Frontal cortex (tissue), 4 donors: Measurements from ENCODE around the gene CD160. TPM values are rescaled to one million over a fixed set of nuclear protein-coding genes. Genes with fewer than 3 reads are reported as not detected.

Experiments
- DNase-seq, 2 donors: peaks; one replicate each; pipeline ENCODE4 v3.0.0; 2012; ENCODE audit warnings: low spot score in 2 of 2
- FAIRE-seq: peaks from 2 replicates; lab custom pipeline; 2012; peaks lifted over from hg19 to GRCh38; lab: Jason Lieb, UNC
- total RNA-seq: library from RNA; depleted of rRNA; stranded (reverse); fragments of >200 nt; gene quantifications from one replicate; pipeline ENCODE4 v1.2.3, GENCODE V29; 2014
- donor health status: control.
- donor health status: control.
- donor health status: control.

CD160 gene
- total RNA-seq, 1 donor from 2014 or later = not detected

DNA sequence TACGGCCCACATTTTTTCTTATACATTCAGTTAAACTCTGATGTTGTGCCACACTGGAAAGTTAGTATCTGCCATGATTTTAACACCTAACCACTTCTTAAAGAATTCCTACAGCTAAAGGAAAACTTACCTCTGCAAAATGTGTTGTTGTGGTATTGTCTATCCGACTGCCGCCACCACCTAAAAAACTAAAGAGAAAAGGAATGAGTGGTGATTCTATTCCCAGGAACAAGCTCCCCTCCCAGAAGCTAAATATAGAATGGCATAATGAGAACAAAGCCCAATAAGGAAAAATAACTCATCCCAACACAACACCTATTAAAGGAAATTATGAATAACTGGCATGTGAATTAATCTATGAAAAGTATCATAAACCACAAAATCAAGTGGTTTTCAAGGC, 65.1 kb downstream of the CD160 start:
- no peak for DNase-seq
- no peak for FAIRE-seq

DNA sequence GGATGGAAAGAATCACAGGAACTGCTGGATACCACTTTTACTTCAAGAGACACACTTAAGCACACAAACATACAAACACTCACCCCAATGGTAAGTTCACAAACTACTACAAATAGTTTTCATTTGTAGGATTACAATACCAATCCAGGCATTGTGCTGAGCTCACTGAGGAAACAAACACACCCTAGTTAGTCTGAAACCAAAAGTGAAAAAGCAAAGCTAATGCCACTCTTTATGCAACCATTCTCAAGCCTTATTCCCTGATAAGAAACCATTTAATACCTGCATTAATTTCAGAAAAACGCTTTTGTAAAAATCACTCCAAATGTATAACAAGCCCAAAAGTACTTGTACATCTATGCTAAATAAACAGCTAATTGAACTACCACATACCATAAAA, 66.2 kb downstream of the CD160 start:
- DNase-seq (no peak), FAIRE-seq (no peak)

DNA sequence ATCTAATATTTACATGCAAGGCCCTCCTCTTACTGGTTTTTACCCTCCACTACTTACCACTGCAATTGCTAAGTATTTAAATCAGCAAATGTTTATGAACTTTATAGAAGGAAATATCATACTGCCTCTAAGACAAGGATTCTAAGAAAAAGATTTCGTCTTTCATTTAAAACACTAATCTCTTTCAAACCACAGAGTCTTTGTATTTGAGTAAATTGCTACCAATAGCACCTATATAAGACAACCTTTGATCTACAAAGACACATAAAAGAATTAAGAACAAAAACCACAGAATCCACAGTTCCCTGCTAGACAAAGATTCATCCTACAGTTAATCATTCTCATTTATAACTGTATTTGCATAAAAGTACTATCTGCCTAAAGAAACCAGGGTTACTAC, 67.0 kb downstream of the CD160 start:
- FAIRE-seq = no peak
- DNase-seq = no peak

DNA sequence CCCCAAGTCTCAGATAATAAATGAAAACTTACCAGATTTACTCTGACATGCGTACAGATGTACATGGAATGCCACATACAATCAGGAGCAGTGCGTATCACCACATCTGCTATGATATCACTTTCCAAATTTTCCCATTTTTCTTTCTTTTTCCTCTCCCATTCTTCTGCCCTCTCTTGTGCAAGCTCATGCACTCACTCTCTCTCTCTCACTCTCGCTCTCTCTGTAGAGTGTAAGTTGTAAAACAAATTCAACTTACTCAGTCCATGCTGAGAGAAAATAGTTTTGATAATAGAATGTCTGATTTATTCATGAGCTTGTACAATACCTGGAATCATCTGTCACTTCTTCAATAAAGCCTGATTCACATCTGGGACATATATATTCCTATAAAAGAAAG, 69.3 kb downstream of the CD160 start:
- FAIRE-seq (no peak), DNase-seq (no peak)

Other genes starting within 250 kb of the CD160 start
- gene GPR89A, start 111.5 kb upstream of the CD160 start, total RNA-seq = 36.3 TPM
- gene PDZK1, start 12.1 kb upstream of the CD160 start, total RNA-seq = 0.82 TPM
- 26.5 TPM for gene RNF115, start 104.6 kb downstream of the CD160 start, total RNA-seq
- gene POLR3C, start 104.7 kb downstream of the CD160 start, total RNA-seq = 30.6 TPM
- 2.4 TPM for gene NUDT17, start 126.1 kb downstream of the CD160 start, total RNA-seq
- 6.1 TPM for gene PIAS3, start 139.6 kb downstream of the CD160 start, total RNA-seq
- 0.82 TPM for gene ANKRD35, start 166.4 kb downstream of the CD160 start, total RNA-seq
- gene ITGA10, start 190.6 kb downstream of the CD160 start, total RNA-seq = 0.82 TPM
- 35.5 TPM for gene PEX11B, start 199.2 kb downstream of the CD160 start, total RNA-seq
- gene RBM8A, start 208.0 kb downstream of the CD160 start, total RNA-seq = 81.1 TPM
- 17.1 TPM for gene LIX1L, start 238.5 kb downstream of the CD160 start, total RNA-seq
- gene ANKRD34A, start 245.1 kb downstream of the CD160 start, total RNA-seq = 1.6 TPM
- 14.7 TPM for gene POLR3GL, start 245.2 kb downstream of the CD160 start, total RNA-seq